OCI-LY3 (cell line): ENCODE results near the gene CSTB.
"Not testable (repeated sequence)": the region's sequence is repeated elsewhere in the genome, so short reads cannot be mapped to it uniquely, and the experiment has no call there.

Experiments
- H2AFZ ChIP-seq: fragments of 200-600, 300-600 bp; shearing (Covaris generic); 2 replicates; pipeline ENCODE4 v1.6.0; 2014; ENCODE audit warnings: antibody characterized with exemption, low read depth, low read length
- H3K27ac ChIP-seq: fragments of 200-600, 300-600 bp; sonication (generic); 2 replicates; pipeline ENCODE4 v1.5.1; 2014; ENCODE audit warnings: mild to moderate bottlenecking, low read length, moderate library complexity, mixed read lengths
- H3K27me3 ChIP-seq: fragments of 200-600, 300-600 bp; sonication (generic); 2 replicates; pipeline ENCODE4 v1.6.1; 2014; ENCODE audit warnings: low read depth, low read length, mixed read lengths
- H3K36me3 ChIP-seq: fragments of 200-600, 300-600 bp; sonication (generic); replicated peaks from 2 replicates; pipeline ENCODE3; 2014; ENCODE audit warnings: low read depth, low read length, mixed read lengths
- H3K4me1 ChIP-seq: fragments of 300-600, 200-600 bp; sonication (generic); 2 replicates; pipeline ENCODE4 v1.6.1; 2014; ENCODE audit warnings: low read length, mixed read lengths
- H3K4me2 ChIP-seq: fragments of 200-600, 300-600 bp; sonication (generic); 2 replicates; pipeline ENCODE4 v1.6.1; 2014; ENCODE audit warnings: low read length, mixed read lengths
- H3K4me3 ChIP-seq: fragments of 300-600, 200-600 bp; sonication (generic); 2 replicates; pipeline ENCODE4 v1.5.1; 2014; ENCODE audit warnings: antibody characterized with exemption, mild to moderate bottlenecking, low read length, moderate library complexity
- H3K79me2 ChIP-seq: fragments of 300-600, 200-600 bp; shearing (Covaris generic); 2 replicates; pipeline ENCODE4 v1.6.1; 2014; ENCODE audit warnings: mild to moderate bottlenecking, low read length, mixed read lengths
- H3K9ac ChIP-seq: fragments of 300-600, 200-600 bp; shearing (Covaris generic); 2 replicates; pipeline ENCODE4 v1.6.0; 2014; ENCODE audit warnings: mild to moderate bottlenecking, low read length, moderate library complexity
- H3K9me3 ChIP-seq: fragments of 200-600, 300-600 bp; shearing (Covaris generic); 2 replicates; pipeline ENCODE4 v1.6.1; 2014; ENCODE audit warnings: low read length, mixed read lengths; ENCODE audit not compliant: insufficient read depth
- H4K20me1 ChIP-seq: fragments of 200-600, 300-600 bp; sonication (generic); 2 replicates; pipeline ENCODE4 v1.6.1; 2016; ENCODE audit warnings: low read length, mixed read lengths; ENCODE audit not compliant: insufficient read depth
- CTCF ChIP-seq: fragments of 200-600, 300-600 bp; sonication (generic); IDR thresholded peaks from 2 replicates; pipeline ENCODE4 v1.5.1; 2014; ENCODE audit warnings: antibody characterized with exemption, low read length, low read depth
- EZH2phosphoT487 ChIP-seq: fragments of 200-600 bp; shearing (Covaris generic); IDR thresholded peaks from 2 replicates; pipeline ENCODE4 v1.6.1; 2018; ENCODE audit warnings: antibody characterized with exemption, mixed run types, low read depth

Gene CSTB, protein sequence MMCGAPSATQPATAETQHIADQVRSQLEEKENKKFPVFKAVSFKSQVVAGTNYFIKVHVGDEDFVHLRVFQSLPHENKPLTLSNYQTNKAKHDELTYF

DNA sequence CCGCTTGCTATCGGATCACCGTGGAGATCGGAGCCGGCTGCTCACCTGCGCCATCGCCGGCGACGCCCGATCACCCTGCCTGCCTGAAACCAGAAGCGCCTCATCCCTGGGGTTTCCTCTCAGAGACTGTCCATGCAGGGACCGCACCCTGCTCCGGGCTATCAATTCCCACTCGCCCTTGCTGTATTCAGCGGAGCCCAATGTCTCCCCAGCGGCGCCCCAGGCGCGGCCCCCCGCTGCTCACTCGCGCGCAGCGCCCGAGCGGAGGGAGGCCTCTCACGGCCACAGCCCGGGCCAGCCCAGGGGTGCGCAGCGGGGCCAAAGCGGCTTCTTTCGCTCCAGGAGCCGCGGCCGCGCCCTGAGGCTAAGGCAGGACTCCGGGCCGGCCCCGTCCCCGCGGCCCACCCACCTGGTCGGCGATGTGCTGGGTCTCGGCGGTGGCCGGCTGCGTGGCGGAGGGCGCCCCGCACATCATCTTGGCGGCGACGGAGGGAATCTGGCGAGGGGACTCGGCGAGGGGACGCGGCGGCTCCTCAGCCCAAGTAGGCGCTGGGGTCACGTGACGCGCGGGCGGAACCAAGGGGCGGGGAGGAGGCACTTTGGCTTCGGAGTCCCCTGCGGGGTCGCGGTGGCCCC, at the start of gene CSTB:
Gene CSTB, minus strand, starts transcription at position 514 of the 636 bp plus-strand sequence. Its CDS starts 39 bp downstream, at position 475.
- Histone ChIP-seq H3K36me3 (peaks cover 3% of the 10 kb centered on the region), H3K79me2 (peaks cover 3% of the 10 kb centered on the region; the same call in 1 of the 2 replicates), H3K4me1 (peaks cover 19% of the 10 kb centered on the region), H4K20me1 (no peaks in the 10 kb centered on the region), H2AFZ (peak within 1 kb of the TSS; percentile 83; the same call in 1 of the 2 replicates), H3K4me3 (peak within 1 kb of the TSS; percentile 93), H3K27me3 (no peaks in the 10 kb centered on the region), H3K9ac (peak within 1 kb of the TSS; percentile 63), H3K4me2 (peak within 1 kb of the TSS; percentile 90), H3K27ac (no peak within 1 kb of the TSS), H3K9me3 (no peaks in the 10 kb centered on the region)
- TF ChIP-seq EZH2phosphoT487, result no peak
- no peak for TF ChIP-seq CTCF

- Histone ChIP-seq H3K4me1 (no peaks in the 10 kb centered on the region), H3K9me3 (no peaks in the 10 kb centered on the region), H3K9ac (no peak overlapping the region), H2AFZ (no peak overlapping the region), H3K4me3 (no peak overlapping the region), H4K20me1 (no peaks in the 10 kb centered on the region), H3K79me2 (no peaks in the 10 kb centered on the region), H3K36me3 (no peaks in the 10 kb centered on the region), H3K27me3 (no peaks in the 10 kb centered on the region), H3K4me2 (no peak overlapping the region), H3K27ac (no peak overlapping the region)
- TF ChIP-seq EZH2phosphoT487 (no peak), CTCF (no peak)
Observed at GRCh38 chr21:43825242-43825935, 49.3 kb upstream of the CSTB start.

DNA sequence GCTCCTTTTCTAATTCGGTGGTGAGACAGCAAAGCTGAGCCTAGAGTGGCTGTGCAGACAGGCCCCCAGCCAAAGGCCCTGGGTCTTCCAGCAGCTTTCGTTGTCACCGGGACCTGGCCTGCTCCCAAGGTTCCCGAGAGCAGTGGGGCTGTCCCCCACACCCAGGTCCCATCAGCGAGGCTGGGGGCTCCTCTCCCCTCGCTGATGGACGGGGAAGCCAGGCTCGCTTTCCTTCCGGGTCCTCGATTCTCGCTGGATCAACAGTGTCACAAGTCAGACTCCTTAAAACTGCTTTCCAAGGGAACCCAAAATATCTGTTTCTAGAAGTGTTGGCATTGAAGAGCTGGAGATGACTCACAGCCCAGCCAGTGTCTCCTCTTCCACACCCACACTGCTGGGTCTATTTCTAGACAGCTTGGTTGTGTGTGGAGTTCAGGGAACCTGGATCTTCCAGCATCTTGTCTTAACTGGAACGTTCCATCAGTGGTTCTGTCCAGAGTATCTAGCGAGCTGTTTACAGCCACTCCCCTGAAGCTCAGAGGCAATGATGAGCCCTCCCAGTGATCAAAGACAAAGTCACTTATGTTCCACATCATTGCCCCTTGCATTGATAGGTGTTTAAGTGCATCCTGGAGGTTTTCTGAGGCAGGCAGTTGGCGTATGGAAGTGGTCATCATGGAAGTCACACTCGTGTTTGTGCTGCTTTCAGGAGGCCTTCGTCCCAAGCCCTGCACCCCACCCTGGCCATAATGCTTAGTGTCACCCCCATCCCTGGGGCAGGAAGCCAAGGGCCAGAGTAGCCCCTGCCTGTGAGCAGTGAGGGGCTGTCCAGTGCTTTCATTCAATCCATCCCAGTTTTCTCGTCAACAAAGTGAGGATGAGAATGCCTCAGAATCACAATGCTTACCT, 48.5 kb upstream of the CSTB start:
- Histone ChIP-seq H3K4me2 (no peak overlapping the region), H2AFZ (no peak overlapping the region), H3K36me3 (no peaks in the 10 kb centered on the region), H3K4me1 (no peaks in the 10 kb centered on the region), H3K79me2 (no peaks in the 10 kb centered on the region), H3K9me3 (no peaks in the 10 kb centered on the region), H3K27ac (no peak overlapping the region), H3K4me3 (no peak overlapping the region), H4K20me1 (no peaks in the 10 kb centered on the region), H3K27me3 (no peaks in the 10 kb centered on the region), H3K9ac (no peak overlapping the region)
- TF ChIP-seq CTCF, result no peak
- TF ChIP-seq EZH2phosphoT487, result no peak

DNA sequence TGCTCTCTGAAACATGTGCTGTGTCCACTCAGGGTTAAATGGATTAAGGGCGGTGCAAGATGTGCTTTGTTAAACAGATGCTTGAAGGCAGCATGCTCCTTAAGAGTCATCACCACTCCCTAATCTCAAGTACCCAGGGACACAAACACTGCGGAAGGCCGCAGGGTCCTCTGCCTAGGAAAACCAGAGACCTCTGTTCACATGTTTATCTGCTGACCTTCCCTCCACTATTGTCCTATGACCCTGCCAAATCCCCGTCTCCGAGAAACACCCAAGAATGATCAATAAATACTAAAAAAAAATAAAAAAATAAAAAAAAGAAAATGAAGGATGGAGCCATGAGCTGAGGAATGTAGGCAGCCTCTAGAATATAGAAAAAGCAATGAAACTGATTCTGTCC, 46.6 kb upstream of the CSTB start:
- H3K4me1 ChIP-seq, H3K4me3 ChIP-seq, H3K9me3 ChIP-seq, H3K27ac ChIP-seq, H3K9ac ChIP-seq, H2AFZ ChIP-seq, H3K27me3 ChIP-seq, H3K4me2 ChIP-seq, H4K20me1 ChIP-seq, H3K36me3 ChIP-seq, H3K79me2 ChIP-seq: not testable (repeated sequence)

- not testable (repeated sequence) for H3K4me1 ChIP-seq, H3K27me3 ChIP-seq, H4K20me1 ChIP-seq, H3K9me3 ChIP-seq, H3K27ac ChIP-seq, H3K4me2 ChIP-seq, H3K9ac ChIP-seq, H3K79me2 ChIP-seq, H3K4me3 ChIP-seq, H2AFZ ChIP-seq, H3K36me3 ChIP-seq
Observed at GRCh38 chr21:43822166-43822565, 46.1 kb upstream of the CSTB start.
